GM12878 (cell line): Measurements from ENCODE around the gene CXCL14. TPM values are rescaled to one million over a fixed set of nuclear protein-coding genes. Genes with fewer than 3 reads are reported as not detected.

ENCODE experiments used
- ATAC-seq: fragments of 200-7000 bp; cut with Tn5 transposase; 3 replicates; pipeline ENCODE4 v1.9.1; 2020; ENCODE audit warnings: mild to moderate bottlenecking, moderate library complexity
- BruUV-seq: library from RNA; stranded (reverse); fragments of 400-500 nt; replicated peaks from 2 replicates; lab custom pipeline; 2021; lab: Mats Ljungman, UMichigan
- CTCF ChIA-PET: fragments of 300-600 bp; sonication (Branson Sonifier 250); formaldehyde crosslinking; extraction: SDS; loops from one replicate; lab custom pipeline; 2021; ENCODE audit warnings: inconsistent platforms; lab: Yijun Ruan, JAX
- POLR2A ChIA-PET: fragments of 350-600 bp; formaldehyde crosslinking; extraction: SDS; loops from one replicate; lab custom pipeline; 2021; ENCODE audit warnings: inconsistent platforms; lab: Charles Lee
- RAD21 ChIA-PET: fragments of 300-600 bp; sonication (Branson Sonifier 250); formaldehyde crosslinking; loops from one replicate; lab custom pipeline; 2023; ENCODE audit warnings: antibody characterized with exemption; ENCODE audit not compliant: unreplicated experiment; lab: Charles Lee
- SMC1A ChIA-PET: fragments of 300-600 bp; sonication (Branson Sonifier 250); formaldehyde crosslinking; loops from one replicate; lab custom pipeline; 2023; ENCODE audit not compliant: unreplicated experiment, uncharacterized antibody; lab: Charles Lee
- DNase-seq: peaks from one replicate; pipeline ENCODE4 v3.0.0-alpha.2; 2011; ENCODE audit warnings: low read depth, low spot score
- FAIRE-seq: peaks from 3 replicates; lab custom pipeline; 2011; peaks lifted over from hg19 to GRCh38; lab: Jason Lieb, UNC
- H2AFZ ChIP-seq: 2 replicates; pipeline ENCODE4 v1.6.0; 2011; ENCODE audit warnings: low read depth, low read length, control low read depth; ENCODE audit not compliant: control insufficient read depth
- H3K27ac ChIP-seq: 2 replicates; pipeline ENCODE4 v1.5.1; 2011; ENCODE audit warnings: control low read depth; ENCODE audit not compliant: control insufficient read depth, insufficient read depth
- H3K27me3 ChIP-seq, 2 experiments: replicated peaks in 1 of 2; 2 replicates each; pipeline versions ENCODE4 v1.6.0 to v1.6.1; 2011; ENCODE audit warnings: low read length in 1 of 2; ENCODE audit not compliant: control insufficient read depth in 2 of 2, insufficient read depth in 2 of 2
- H3K36me3 ChIP-seq, 2 experiments: 2 replicates each; pipeline ENCODE4 v1.5.1; 2011; ENCODE audit warnings: low read length in 1 of 2; ENCODE audit not compliant: control insufficient read depth in 2 of 2, insufficient read depth in 2 of 2
- H3K4me1 ChIP-seq: 2 replicates; pipeline ENCODE4 v1.6.1; 2011; ENCODE audit warnings: mild to moderate bottlenecking, low read length, moderate library complexity, mixed read lengths; ENCODE audit not compliant: control insufficient read depth, insufficient read depth
- H3K4me2 ChIP-seq: 2 replicates; pipeline ENCODE4 v1.6.0; 2011; ENCODE audit warnings: control low read depth; ENCODE audit not compliant: control insufficient read depth, insufficient read depth
- H3K4me3 ChIP-seq: fragments of 200-600 bp; sonication (generic); 2 replicates; pipeline ENCODE4 v1.5.1; 2016
- H3K79me2 ChIP-seq: 2 replicates; pipeline ENCODE4 v1.6.0; 2011; ENCODE audit warnings: low read length; ENCODE audit not compliant: control insufficient read depth, insufficient read depth
- H3K9ac ChIP-seq: 2 replicates; pipeline ENCODE4 v1.8.0; 2011; ENCODE audit warnings: low read length, control low read depth, mixed read lengths; ENCODE audit not compliant: control insufficient read depth, insufficient read depth
- H3K9me3 ChIP-seq: replicated peaks from 3 replicates; pipeline ENCODE4 v1.5.1; 2011; ENCODE audit warnings: mild to moderate bottlenecking, low read length; ENCODE audit not compliant: control insufficient read depth, insufficient read depth
- H4K20me1 ChIP-seq: 2 replicates; pipeline ENCODE4 v1.6.0; 2011; ENCODE audit not compliant: control insufficient read depth, insufficient read depth
- ASH2L ChIP-seq: fragments of 300-600, 200-600 bp; sonication (generic); IDR thresholded peaks from 2 replicates; pipeline ENCODE4 v1.6.1; 2017; ENCODE audit warnings: low read depth, mild to moderate bottlenecking, borderline replicate concordance
- ATF3 ChIP-seq: IDR thresholded peaks from 2 replicates; pipeline ENCODE4 v1.6.1; 2011; ENCODE audit warnings: low read depth, mild to moderate bottlenecking, low read length, moderate library complexity, borderline replicate concordance; ENCODE audit errors: extremely low read depth
- CHD1 ChIP-seq: IDR thresholded peaks from 2 replicates; pipeline ENCODE4 v1.6.1; 2012; ENCODE audit warnings: low read depth, low read length, improper control_type of control experiment
- CREB1 ChIP-seq: IDR thresholded peaks from 2 replicates; pipeline ENCODE4 v1.6.1; 2012; ENCODE audit warnings: low read depth, mild to moderate bottlenecking, inconsistent platforms
- FOXK2 ChIP-seq: fragments of 450-650 bp; IDR thresholded peaks from 2 replicates; pipeline ENCODE4 v1.6.1; 2017; ENCODE audit warnings: mild to moderate bottlenecking, moderate library complexity
- MTA3 ChIP-seq: IDR thresholded peaks from 2 replicates; pipeline ENCODE4 v1.6.1; 2012; ENCODE audit warnings: low read length, inconsistent platforms, borderline replicate concordance
- NBN ChIP-seq: fragments of 450-650 bp; IDR thresholded peaks from 2 replicates; pipeline ENCODE4 v1.6.1; 2016
- NR2C1 ChIP-seq: fragments of 450-650 bp; IDR thresholded peaks from 2 replicates; pipeline ENCODE4 v1.6.1; 2017; ENCODE audit warnings: antibody characterized with exemption, mild to moderate bottlenecking, moderate library complexity
- NR2C2 ChIP-seq: IDR thresholded peaks from 2 replicates; pipeline ENCODE4 v1.6.1; 2011; ENCODE audit warnings: borderline replicate concordance, low read depth; ENCODE audit not compliant: control insufficient read depth, insufficient read length
- PAX5 ChIP-seq: IDR thresholded peaks from 2 replicates; pipeline ENCODE4 v1.6.1; 2011; ENCODE audit warnings: low read depth, low read length, borderline replicate concordance
- POLR2A ChIP-seq: IDR thresholded peaks from 2 replicates; pipeline ENCODE4 v1.6.1; 2011; ENCODE audit warnings: low read depth, mild to moderate bottlenecking, low read length
- POLR2AphosphoS2 ChIP-seq: IDR thresholded peaks from 2 replicates; pipeline ENCODE4 v1.6.1; 2011; ENCODE audit warnings: low read depth, mild to moderate bottlenecking, low read length, improper control_type of control experiment, moderate library complexity
- SIX5 ChIP-seq: IDR thresholded peaks from 2 replicates; pipeline ENCODE4 v1.6.1; 2011; ENCODE audit warnings: mild to moderate bottlenecking, low read depth, low read length, moderate library complexity; ENCODE audit not compliant: severe bottlenecking
- SREBF2 ChIP-seq: IDR thresholded peaks from 2 replicates; pipeline ENCODE4 v1.6.1; 2012; ENCODE audit warnings: mild to moderate bottlenecking, low read length
- SRF ChIP-seq, 2 experiments: IDR thresholded peaks; 2 replicates each; pipeline ENCODE4 v1.6.1; 2011; ENCODE audit warnings: low read depth in 2 of 2, low read length in 2 of 2, mild to moderate bottlenecking in 1 of 2, moderate library complexity in 1 of 2
- SUPT20H ChIP-seq: IDR thresholded peaks from 2 replicates; pipeline ENCODE4 v1.6.1; 2011; ENCODE audit warnings: low read depth, mild to moderate bottlenecking, low read length, moderate library complexity, borderline replicate concordance; ENCODE audit not compliant: control insufficient read depth
- SUZ12 ChIP-seq: fragments of 200-600 bp; sonication (generic); IDR thresholded peaks from one replicate; pipeline ENCODE4 v1.6.1; 2018; ENCODE audit warnings: antibody characterized with exemption, mild to moderate bottlenecking; ENCODE audit not compliant: unreplicated experiment
- ZNF384 ChIP-seq: IDR thresholded peaks from 2 replicates; pipeline ENCODE4 v1.6.1; 2012; ENCODE audit warnings: low read depth, mild to moderate bottlenecking, low read length, improper control_type of control experiment, borderline replicate concordance
- WGBS: methylation state at CpG from one replicate; pipeline ENCODE4 v1.1.6; 2016; ENCODE audit warnings: low lambda C conversion rate; ENCODE audit not compliant: insufficient replicate concordance, insufficient coverage; ENCODE audit errors: missing lambda C conversion rate; 5-methylcytosine and 5-hydroxymethylcytosine counted together
- in situ Hi-C: fragments of 300-500 bp; cut with MboI; formaldehyde crosslinking; loops from 9 replicates; pipeline ENCODE4 v1.14.3; 2018; ENCODE audit warnings: mixed read lengths
- intact Hi-C: fragments of 100-400 bp; cut with micrococcal nuclease; formaldehyde crosslinking; loops from one replicate; pipeline ENCODE4 v1.14.2; 2022; ENCODE audit not compliant: unreplicated experiment
- polyA plus RNA-seq, 11 experiments: library from polyadenylated mRNA; depleted of rRNA in 4 of 11; unstranded in 6 of 11; stranded (reverse) in 5 of 11; fragments of >200 nt; fragmentation: Nextera tagmentation in 4 of 11; fragmentation: Illumina TruSeq in 1 of 11; extraction: Ambion mirVana in 4 of 11; extraction: Trizol in 1 of 11; gene quantifications; 1 replicate in 1 of 11; 2 replicates in 10 of 11; pipeline versions ENCODE4 v1.2.1 to v1.2.3, GENCODE V29; 2011 to 2016; ENCODE audit warnings: inconsistent platforms in 2 of 11, missing spikeins in 2 of 11, low read depth in 1 of 11
- total RNA-seq, 4 experiments: library from RNA; depleted of rRNA in 3 of 4; stranded (reverse); fragments of >200 nt in 3 of 4; fragmentation: Illumina TruSeq in 1 of 4; extraction: Trizol in 1 of 4; gene quantifications; 2 replicates each; pipeline versions ENCODE4 v1.2.1 to v1.2.3, GENCODE V29; 2013 to 2021
- TF ChIP-seq, protein P1 (sequence below): IDR thresholded peaks from 2 replicates; pipeline ENCODE4 v1.6.1; 2011; ENCODE audit warnings: borderline replicate concordance, low read depth, mild to moderate bottlenecking, moderate library complexity, mixed read lengths, low read length; ENCODE audit not compliant: insufficient read depth; ENCODE audit errors: extremely low read length
- TF ChIP-seq, protein P2 (sequence below): IDR thresholded peaks from 2 replicates; pipeline ENCODE4 v1.6.1; 2012; ENCODE audit warnings: low read depth, low read length, improper control_type of control experiment

The CXCL14 gene
- total and polyA plus RNA-seq, 10 of the 15 experiments (the other 5 are each of a cell fraction or from before 2014, with no cell fraction given) = 0.05 TPM; not detected in 9

- Histone ChIP-seq H3K27me3 (peaks cover 0 to 3% of the 10 kb centered on the region in 2 experiments; a peak in 2 of 4 replicates), H3K79me2 (no peaks in the 10 kb centered on the region), H3K9me3 (no peaks in the 10 kb centered on the region; the same call in 2 of the 3 replicates), H3K9ac (no peak overlapping the region), H3K36me3 (no peaks in the 10 kb centered on the region), H3K4me2 (no peak overlapping the region), H3K4me1 (no peaks in the 10 kb centered on the region), H4K20me1 (no peaks in the 10 kb centered on the region), H3K4me3 (no peak overlapping the region), H3K27ac (no peak overlapping the region), H2AFZ (no peak overlapping the region)
- 5% methylated on average over 2 of the region's 2 CpGs for WGBS
- ATAC-seq (no peak), DNase-seq (no peak), FAIRE-seq (no peak)
- ChIA-PET CTCF (interaction anchor here (8.4 to 10.9 kb wide), 2 partner anchors 9 to 93 kb away, joined by 104 to 363 read pairs; no protein-coding TSS in a partner anchor), POLR2A (no interaction called here), RAD21 (no interaction called here), SMC1A (interaction anchor here (1.4 kb wide), 1 partner anchor 11 kb away, joined by 5 read pairs; no protein-coding TSS in a partner anchor)
- intact Hi-C loops = no loop called here
- no TSS peak for BruUV-seq
- no peak for TF ChIP-seq SUZ12
- TF ChIP-seq CHD1 = no peak
- no peak for TF ChIP-seq SUPT20H
- no peak for TF ChIP-seq POLR2AphosphoS2
- no peak for TF ChIP-seq SRF (IDR thresholded peaks at IDR 0.05; ENCODE audit: low read depth in 2 of 2, low read length in 2 of 2)
- TF ChIP-seq POLR2A = no peak
- TF ChIP-seq PAX5 = no peak
- no peak for TF ChIP-seq CREB1
- TF ChIP-seq, protein P1, sequence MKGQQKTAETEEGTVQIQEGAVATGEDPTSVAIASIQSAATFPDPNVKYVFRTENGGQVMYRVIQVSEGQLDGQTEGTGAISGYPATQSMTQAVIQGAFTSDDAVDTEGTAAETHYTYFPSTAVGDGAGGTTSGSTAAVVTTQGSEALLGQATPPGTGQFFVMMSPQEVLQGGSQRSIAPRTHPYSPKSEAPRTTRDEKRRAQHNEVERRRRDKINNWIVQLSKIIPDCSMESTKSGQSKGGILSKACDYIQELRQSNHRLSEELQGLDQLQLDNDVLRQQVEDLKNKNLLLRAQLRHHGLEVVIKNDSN = no peak
- no peak for TF ChIP-seq ATF3
- TF ChIP-seq ZNF384 = no peak
- TF ChIP-seq SREBF2 = no peak
- TF ChIP-seq MTA3 = no peak
- no peak for TF ChIP-seq NBN
- no peak for TF ChIP-seq FOXK2
- TF ChIP-seq SIX5 = no peak
- TF ChIP-seq, protein P2, sequence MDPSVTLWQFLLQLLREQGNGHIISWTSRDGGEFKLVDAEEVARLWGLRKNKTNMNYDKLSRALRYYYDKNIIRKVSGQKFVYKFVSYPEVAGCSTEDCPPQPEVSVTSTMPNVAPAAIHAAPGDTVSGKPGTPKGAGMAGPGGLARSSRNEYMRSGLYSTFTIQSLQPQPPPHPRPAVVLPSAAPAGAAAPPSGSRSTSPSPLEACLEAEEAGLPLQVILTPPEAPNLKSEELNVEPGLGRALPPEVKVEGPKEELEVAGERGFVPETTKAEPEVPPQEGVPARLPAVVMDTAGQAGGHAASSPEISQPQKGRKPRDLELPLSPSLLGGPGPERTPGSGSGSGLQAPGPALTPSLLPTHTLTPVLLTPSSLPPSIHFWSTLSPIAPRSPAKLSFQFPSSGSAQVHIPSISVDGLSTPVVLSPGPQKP = no peak
- TF ChIP-seq NR2C1 = no peak
- TF ChIP-seq ASH2L = no peak
- no peak for TF ChIP-seq NR2C2
- in situ Hi-C loops = loop anchor here (5.0 kb wide), 1 partner anchor 277 kb away; the partner anchor contains the start of gene SLC25A48
These were observed 23.3 kb downstream of the CXCL14 start for GRCh38 chr5:135555530-135555929.
